ENCODE results near the gene HMSD. TPM values are rescaled to one million over a fixed set of nuclear protein-coding genes. Genes with fewer than 3 reads are reported as not detected.
A peak's percentile ranks its signal among the peaks of the same experiment; 100 is the strongest.

The HMSD gene
- polyA plus RNA-seq, 6 donors from 2014 or later, result not detected

GRCh38 chr18:63963615-63964256 lies 14.6 kb downstream of the HMSD start:
- H3K27me3 Mint-ChIP-seq, result peaks cover 9 to 25% (median 22%) of the 10 kb centered on the region in 3 donors
- H3K4me1 Mint-ChIP-seq, result no peaks in the 10 kb centered on the region
- H3K4me3 Mint-ChIP-seq, result peak overlapping the region in 1 of 8 donors; percentile 57
- H3K9me3 Mint-ChIP-seq, result no peaks in the 10 kb centered on the region
- H3K27ac Mint-ChIP-seq, result peak overlapping the region in 1 of 6 donors; percentile 44
- ATAC-seq (ENCODE audit: low read depth in 2 of 2) (peak; percentile 68 to 75), DNase-seq (peak; percentile 43)
- no peaks in the 10 kb centered on the region for H3K36me3 Mint-ChIP-seq

DNA sequence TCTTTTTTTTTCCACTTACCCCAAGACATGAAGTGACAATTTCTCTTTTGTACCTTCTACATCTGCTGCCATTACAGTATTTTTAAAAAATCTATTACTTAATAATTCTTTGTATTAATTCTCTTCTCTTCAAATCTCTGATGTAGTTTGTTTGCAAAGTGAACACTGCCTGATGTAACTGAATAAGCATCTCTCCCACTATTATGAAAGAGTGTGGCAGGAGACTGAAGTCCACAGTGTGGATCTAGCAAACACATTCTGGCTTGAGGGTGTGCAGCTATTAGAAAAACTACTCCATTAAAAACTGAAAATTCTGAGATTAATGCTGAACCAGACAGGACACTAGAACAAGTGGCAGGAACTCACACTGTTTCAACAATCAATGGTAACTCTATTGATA lies 15.8 kb downstream of the HMSD start:
- DNase-seq (no peak), ATAC-seq (ENCODE audit: low read depth in 2 of 2) (no peak)
- H3K4me1 Mint-ChIP-seq, result peaks cover 10 to 11% (median 11%) of the 10 kb centered on the region in 3 donors
- H3K27me3 Mint-ChIP-seq, result peaks cover 6 to 22% (median 18%) of the 10 kb centered on the region in 3 donors
- H3K27ac Mint-ChIP-seq, result no peak overlapping the region
- H3K36me3 Mint-ChIP-seq, result peaks cover 0 to 3% of the 10 kb centered on the region in 2 donors
- no peaks in the 10 kb centered on the region for H3K9me3 Mint-ChIP-seq
- no peak overlapping the region for H3K4me3 Mint-ChIP-seq

GRCh38 chr18:63965716-63966330 lies 16.7 kb downstream of the HMSD start:
- ATAC-seq (ENCODE audit: low read depth in 2 of 2) (no peak), DNase-seq (no peak)
- Mint-ChIP-seq H3K36me3 (peaks cover 0 to 12% of the 10 kb centered on the region in 2 donors), H3K4me3 (peak overlapping the region in 2 of 8 donors; percentile 18 to 31), H3K27ac (peak overlapping the region in 1 of 6 donors; percentile 29), H3K4me1 (peaks cover 14 to 19% (median 14%) of the 10 kb centered on the region in 3 donors), H3K27me3 (peaks cover 6 to 17% (median 13%) of the 10 kb centered on the region in 3 donors), H3K9me3 (no peaks in the 10 kb centered on the region)

DNA sequence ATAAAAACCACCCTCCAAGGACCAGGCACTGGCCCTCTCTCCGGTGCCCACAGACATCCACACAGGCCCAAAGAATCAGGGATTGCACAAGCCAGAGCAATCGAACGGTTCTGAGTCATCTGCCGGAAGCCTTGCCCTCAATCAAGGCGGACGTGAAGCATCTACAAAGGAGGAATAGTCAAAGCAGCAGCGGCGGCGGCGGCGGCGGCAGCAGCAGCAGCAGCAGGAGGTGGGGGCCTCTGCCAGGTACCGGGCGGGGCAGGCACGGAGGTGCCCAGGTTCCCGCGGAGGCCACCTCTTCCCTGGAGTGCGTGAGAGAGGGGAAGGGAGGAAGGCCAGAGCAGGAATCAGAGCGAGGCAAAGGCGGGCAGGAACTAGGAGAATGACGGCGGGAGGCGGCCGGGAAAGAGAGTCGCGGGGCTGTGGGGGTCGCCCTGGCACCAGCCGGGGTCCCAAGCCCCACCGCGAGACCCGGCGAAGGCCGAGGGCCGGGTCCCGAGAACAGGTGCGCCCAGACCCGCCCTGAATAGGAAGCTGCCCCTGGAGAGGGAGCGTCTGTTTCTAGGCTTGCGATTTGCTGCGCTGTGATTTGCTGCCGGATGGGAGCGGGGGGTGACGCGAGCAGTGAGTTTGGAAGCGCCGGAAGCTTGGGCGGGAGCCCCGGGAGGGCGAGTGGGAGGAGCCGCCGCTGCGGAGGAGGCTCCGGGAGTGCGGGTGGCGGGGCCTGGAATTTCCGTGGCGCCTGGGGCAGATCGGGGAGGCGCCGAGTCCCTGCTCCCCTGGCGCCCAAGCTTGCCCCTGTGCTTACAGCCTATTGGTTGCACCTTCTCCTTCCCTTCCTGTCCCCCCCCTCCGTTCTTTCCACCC lies 21.1 kb downstream of the HMSD start, which contains the start of gene SERPINB8:
TSS of gene SERPINB8 (plus strand) at position 140 of the 867 bp plus-strand sequence. CDS start 8,228 bp downstream, outside the sequence.
- H3K4me3 Mint-ChIP-seq, result peak within 1 kb of the TSS; percentile 93 to 100 (median 99)
- H3K36me3 Mint-ChIP-seq, result peaks cover 0 to 15% of the 10 kb centered on the region in 2 donors
- peaks cover 47 to 55% (median 53%) of the 10 kb centered on the region in 3 donors for H3K4me1 Mint-ChIP-seq
- H3K27me3 Mint-ChIP-seq, result peaks cover 0 to 7% (median 0%) of the 10 kb centered on the region in 3 donors
- peaks cover 0 to 9% (median 0%) of the 10 kb centered on the region in 7 donors for H3K9me3 Mint-ChIP-seq
- ATAC-seq (ENCODE audit: low read depth in 2 of 2), result peak; percentile 87 to 88
- H3K27ac Mint-ChIP-seq, result peak within 1 kb of the TSS; percentile 93 to 98 (median 97)
- peak; percentile 62 for DNase-seq

DNA sequence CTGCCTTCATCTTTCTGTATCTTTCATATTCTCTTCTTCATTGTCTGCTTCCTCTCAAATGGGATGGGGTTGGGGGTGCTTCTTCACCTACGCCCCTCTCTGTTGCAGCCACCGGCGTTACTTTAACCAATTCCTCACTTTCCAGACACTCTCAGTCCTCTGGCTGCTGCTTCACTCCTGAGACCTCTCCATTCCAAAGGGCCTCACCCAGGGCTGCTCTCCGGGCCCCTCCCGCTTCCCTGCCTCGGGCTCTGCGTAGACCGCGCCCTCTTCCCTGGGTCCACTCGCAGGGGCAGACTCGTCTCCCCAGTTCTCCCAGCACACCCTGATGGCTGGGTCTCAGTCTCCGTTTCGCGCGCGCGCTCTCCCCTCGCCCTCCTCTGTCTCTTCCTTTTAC lies 21.7 kb downstream of the HMSD start:
- DNase-seq, result no peak
- peaks cover 0 to 9% (median 0%) of the 10 kb centered on the region in 7 donors for H3K9me3 Mint-ChIP-seq
- H3K27ac Mint-ChIP-seq, result peak overlapping the region in 4 of 6 donors; percentile 69 to 98 (median 96)
- ATAC-seq (ENCODE audit: low read depth in 2 of 2), result no peak
- peak overlapping the region; percentile 93 to 100 (median 99) for H3K4me3 Mint-ChIP-seq
- peaks cover 0 to 7% (median 0%) of the 10 kb centered on the region in 3 donors for H3K27me3 Mint-ChIP-seq
- peaks cover 53 to 61% (median 59%) of the 10 kb centered on the region in 3 donors for H3K4me1 Mint-ChIP-seq
- H3K36me3 Mint-ChIP-seq, result peaks cover 0 to 15% of the 10 kb centered on the region in 2 donors

DNA sequence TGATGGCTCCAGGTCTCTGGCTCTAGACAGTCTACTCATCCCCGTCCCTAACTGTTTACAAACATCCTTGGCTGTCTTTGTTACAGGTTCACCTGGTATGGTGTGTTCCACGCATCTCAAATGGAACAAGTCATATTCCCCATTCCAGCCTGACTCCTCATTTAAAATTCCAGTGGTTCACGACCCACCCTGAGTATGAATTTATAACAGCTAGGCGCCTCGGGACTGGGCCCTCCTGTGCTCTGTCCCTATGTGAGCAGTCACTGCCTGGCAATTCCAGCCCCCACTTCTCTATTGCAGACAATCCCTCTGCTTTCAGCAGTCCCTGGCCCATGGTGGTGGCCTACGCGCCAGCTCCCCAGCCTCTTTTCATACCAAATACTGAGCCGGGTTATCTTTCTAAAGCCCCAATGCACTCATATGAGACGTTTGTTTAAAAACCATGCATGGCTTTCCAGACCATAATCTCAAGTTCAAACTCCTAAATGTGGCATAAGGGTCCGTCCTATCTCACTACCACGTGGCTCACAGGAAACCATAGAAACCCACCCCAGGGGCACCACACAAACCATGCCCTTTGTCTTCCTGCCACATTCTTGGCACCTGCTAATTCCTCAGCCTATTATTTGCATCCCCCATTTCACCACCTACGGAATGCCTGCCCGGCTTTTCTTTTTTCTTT lies 22.4 kb downstream of the HMSD start:
- ATAC-seq (ENCODE audit: low read depth in 2 of 2), result no peak
- H3K9me3 Mint-ChIP-seq, result peaks cover 0 to 9% (median 0%) of the 10 kb centered on the region in 7 donors
- peaks cover 0 to 15% of the 10 kb centered on the region in 2 donors for H3K36me3 Mint-ChIP-seq
- peak overlapping the region; percentile 93 to 100 (median 99) for H3K4me3 Mint-ChIP-seq
- no peak for DNase-seq
- peaks cover 0 to 5% (median 0%) of the 10 kb centered on the region in 3 donors for H3K27me3 Mint-ChIP-seq
- peak overlapping the region; percentile 25 to 98 (median 86) for H3K27ac Mint-ChIP-seq
- peaks cover 55 to 65% (median 61%) of the 10 kb centered on the region in 3 donors for H3K4me1 Mint-ChIP-seq

DNA sequence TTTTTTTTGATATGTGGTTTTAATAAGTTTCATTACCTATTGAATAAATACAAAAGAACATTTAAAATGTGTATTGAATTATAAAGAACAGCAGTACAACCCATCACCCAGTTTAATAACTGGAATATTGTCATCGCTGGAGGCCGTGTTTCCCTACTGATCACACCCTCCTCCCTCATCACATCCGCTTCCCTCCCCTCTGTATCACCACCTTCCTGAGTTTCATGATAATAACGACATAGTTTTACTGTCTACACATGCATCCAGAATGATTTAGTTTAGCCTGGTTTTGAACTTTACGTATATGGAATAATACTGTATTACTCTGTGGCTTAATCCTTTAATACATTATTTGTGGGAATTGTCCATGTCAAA lies 22.9 kb downstream of the HMSD start:
- peak overlapping the region in 4 of 6 donors; percentile 39 to 97 (median 84) for H3K27ac Mint-ChIP-seq
- H3K4me3 Mint-ChIP-seq, result peak overlapping the region; percentile 86 to 100 (median 98)
- peaks cover 57 to 67% (median 61%) of the 10 kb centered on the region in 3 donors for H3K4me1 Mint-ChIP-seq
- ATAC-seq (ENCODE audit: low read depth in 2 of 2), result no peak
- no peaks in the 10 kb centered on the region for H3K27me3 Mint-ChIP-seq
- peaks cover 0 to 15% of the 10 kb centered on the region in 2 donors for H3K36me3 Mint-ChIP-seq
- peaks cover 0 to 9% (median 0%) of the 10 kb centered on the region in 7 donors for H3K9me3 Mint-ChIP-seq
- DNase-seq, result no peak

- Mint-ChIP-seq H3K27me3 (no peaks in the 10 kb centered on the region), H3K4me3 (peak overlapping the region; percentile 21 to 85 (median 50)), H3K9me3 (peaks cover 0 to 9% (median 0%) of the 10 kb centered on the region in 7 donors), H3K4me1 (peaks cover 54 to 74% (median 72%) of the 10 kb centered on the region in 3 donors), H3K27ac (peak overlapping the region; percentile 60 to 94 (median 85)), H3K36me3 (peaks cover under 1 to 11% of the 10 kb centered on the region in 2 donors)
- no peak for DNase-seq
- no peak for ATAC-seq (ENCODE audit: low read depth in 2 of 2)
These were observed 25.9 kb downstream of the HMSD start for GRCh38 chr18:63974991-63975390.

- peaks cover 0 to 9% (median 0%) of the 10 kb centered on the region in 7 donors for H3K9me3 Mint-ChIP-seq
- H3K4me3 Mint-ChIP-seq, result peak overlapping the region; percentile 21 to 85 (median 50)
- H3K36me3 Mint-ChIP-seq, result peaks cover 4 to 5% of the 10 kb centered on the region in 2 donors
- H3K27me3 Mint-ChIP-seq, result no peaks in the 10 kb centered on the region
- DNase-seq, result peak; percentile 23
- ATAC-seq (ENCODE audit: low read depth in 2 of 2), result peak; percentile 68 to 75
- H3K27ac Mint-ChIP-seq, result peak overlapping the region; percentile 20 to 94 (median 73)
- peaks cover 50 to 73% (median 71%) of the 10 kb centered on the region in 3 donors for H3K4me1 Mint-ChIP-seq
These were observed 26.5 kb downstream of the HMSD start for GRCh38 chr18:63975628-63976027.

DNA sequence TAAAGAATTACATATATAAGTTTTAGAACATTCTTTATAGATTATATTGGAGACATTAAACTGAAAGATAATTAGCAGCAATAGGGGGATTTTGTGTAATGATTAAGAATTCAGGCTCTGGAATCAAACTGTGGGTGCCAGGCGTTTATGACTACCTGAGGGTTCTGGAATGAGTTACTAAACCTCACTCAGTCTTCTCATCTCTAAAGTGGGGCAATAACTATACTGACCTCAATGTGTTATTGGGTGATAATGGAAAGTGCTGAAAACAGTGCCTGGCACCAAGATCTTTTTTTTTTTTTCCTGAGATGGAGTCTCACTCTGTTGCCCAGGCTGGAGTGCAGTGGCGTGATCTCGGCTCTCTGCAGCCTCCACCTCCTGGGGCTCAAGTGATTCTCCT lies 27.9 kb downstream of the HMSD start:
- ATAC-seq (ENCODE audit: low read depth in 2 of 2) (no peak), DNase-seq (no peak)
- H3K27ac Mint-ChIP-seq, result peak overlapping the region in 3 of 6 donors; percentile 23 to 69 (median 30)
- peaks cover 0 to 9% (median 0%) of the 10 kb centered on the region in 7 donors for H3K9me3 Mint-ChIP-seq
- no peak overlapping the region for H3K4me3 Mint-ChIP-seq
- no peaks in the 10 kb centered on the region for H3K27me3 Mint-ChIP-seq
- peaks cover 36 to 59% (median 58%) of the 10 kb centered on the region in 3 donors for H3K4me1 Mint-ChIP-seq
- H3K36me3 Mint-ChIP-seq, result peaks cover 9 to 16% of the 10 kb centered on the region in 2 donors

- Mint-ChIP-seq H3K27ac (peak overlapping the region in 1 of 6 donors; percentile 88), H3K4me3 (peak overlapping the region in 1 of 8 donors; percentile 52), H3K4me1 (peaks cover 26 to 38% (median 38%) of the 10 kb centered on the region in 3 donors), H3K9me3 (no peaks in the 10 kb centered on the region), H3K36me3 (peaks cover 18 to 25% of the 10 kb centered on the region in 2 donors), H3K27me3 (no peaks in the 10 kb centered on the region)
- DNase-seq (peak; percentile 31), ATAC-seq (ENCODE audit: low read depth in 2 of 2) (peak; percentile 66)
These were observed 30.4 kb downstream of the HMSD start for GRCh38 chr18:63979409-63979920.

DNA sequence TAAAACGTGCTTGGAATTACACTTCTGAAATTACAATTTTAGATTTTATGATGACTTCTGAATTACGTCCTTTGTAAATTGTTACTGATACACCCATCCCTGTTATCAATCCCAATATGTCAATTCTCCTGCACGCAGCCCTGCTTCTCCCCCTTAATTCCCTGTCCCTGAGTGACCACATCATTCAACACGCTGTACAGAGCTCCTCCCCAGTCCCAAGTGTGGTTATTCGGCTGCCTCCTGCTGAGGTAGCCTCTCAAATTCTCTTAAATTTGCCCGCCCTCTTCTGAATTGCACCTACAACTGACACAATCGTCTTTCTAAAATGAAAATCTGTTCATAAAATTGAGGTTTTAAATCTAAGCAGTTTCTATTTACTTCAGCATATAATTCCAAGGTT lies 30.9 kb downstream of the HMSD start:
- Mint-ChIP-seq H3K9me3 (no peaks in the 10 kb centered on the region), H3K27me3 (no peaks in the 10 kb centered on the region), H3K36me3 (peaks cover 18 to 30% of the 10 kb centered on the region in 2 donors), H3K4me3 (no peak overlapping the region), H3K4me1 (peaks cover 21 to 32% (median 32%) of the 10 kb centered on the region in 3 donors), H3K27ac (peak overlapping the region in 1 of 6 donors; percentile 81)
- DNase-seq (no peak), ATAC-seq (ENCODE audit: low read depth in 2 of 2) (no peak)
